HG02885 (cell line): Measurements from ENCODE around the gene DPM2.

Source experiments
- ATAC-seq: cut with Tn5 transposase; IDR thresholded peaks from one replicate; pipeline ENCODE4 v1.9.1; 2021; ENCODE audit warnings: mild to moderate bottlenecking; ENCODE audit not compliant: unreplicated experiment, poor library complexity

DPM2 gene

DNA sequence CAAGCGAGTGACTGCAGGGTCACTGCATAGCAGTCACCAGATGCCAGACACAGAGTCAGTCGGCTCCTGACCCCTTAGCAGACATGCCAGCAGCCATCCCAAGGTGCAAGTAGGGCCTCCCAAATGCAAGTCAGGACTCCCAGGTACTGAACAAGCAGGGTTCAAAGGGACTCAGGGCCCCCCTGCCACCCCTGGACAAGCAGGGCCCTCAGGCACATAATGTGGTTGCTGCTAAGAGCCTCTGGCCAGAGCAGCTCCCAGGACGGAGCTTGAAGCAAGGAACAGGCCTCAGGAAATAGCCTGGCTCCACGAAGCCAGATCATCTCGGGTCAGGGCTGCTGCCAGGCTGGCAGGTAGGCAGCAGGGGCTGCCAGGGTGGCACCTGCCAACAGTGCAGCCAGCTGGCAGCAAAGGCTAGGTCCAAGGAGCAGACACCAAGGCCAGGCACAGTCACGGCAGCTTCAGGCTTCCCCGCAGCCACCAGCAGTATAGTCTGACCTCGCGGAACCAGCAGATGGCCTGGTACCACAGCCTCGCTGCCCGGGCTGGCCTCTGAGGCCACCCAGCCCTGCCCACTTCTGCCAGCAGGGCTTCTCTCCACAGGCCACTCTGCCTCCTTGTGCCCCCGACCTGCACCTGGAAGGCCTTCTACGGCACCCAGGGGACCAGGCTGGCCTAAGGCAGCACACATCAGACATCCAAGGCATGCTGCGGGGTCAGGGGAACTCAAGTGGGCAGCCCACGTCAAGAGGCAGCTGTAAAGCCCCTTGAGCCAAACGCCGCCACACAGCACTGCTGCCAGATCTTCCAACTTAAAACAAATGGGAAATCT, 35.7 kb upstream of the DPM2 start:
- ATAC-seq, result no peak

DNA sequence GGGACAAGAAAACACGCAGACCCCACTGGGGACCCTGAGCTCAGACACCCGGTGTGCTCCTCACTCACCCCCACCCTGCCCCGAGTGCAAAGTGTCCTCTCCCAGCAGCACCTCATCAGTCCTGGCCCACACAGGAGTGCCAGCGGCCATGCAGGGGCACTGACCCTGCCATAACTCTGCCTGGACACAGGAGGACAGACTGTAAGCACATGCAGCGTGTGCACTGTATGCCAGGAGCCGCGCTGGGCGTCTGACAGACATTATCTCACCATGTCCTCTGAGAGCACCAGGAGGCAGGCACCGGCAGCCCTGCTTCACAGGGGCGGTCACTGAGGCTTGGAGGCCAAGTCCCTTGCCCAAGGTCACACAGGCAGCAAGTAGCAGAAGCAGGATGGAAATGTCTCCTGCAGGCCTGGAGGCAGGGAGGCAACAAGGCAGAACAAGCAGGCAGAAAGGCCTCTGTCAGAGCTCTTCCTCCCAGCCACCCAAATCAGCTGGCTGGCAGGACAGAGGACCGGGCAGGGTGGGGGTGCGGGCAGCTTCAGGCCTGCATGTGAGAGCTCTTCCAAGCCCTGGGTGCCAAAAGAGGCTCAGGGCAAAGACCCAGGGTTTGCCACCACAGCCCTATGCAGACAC, 34.7 kb upstream of the DPM2 start:
- no peak for ATAC-seq

DNA sequence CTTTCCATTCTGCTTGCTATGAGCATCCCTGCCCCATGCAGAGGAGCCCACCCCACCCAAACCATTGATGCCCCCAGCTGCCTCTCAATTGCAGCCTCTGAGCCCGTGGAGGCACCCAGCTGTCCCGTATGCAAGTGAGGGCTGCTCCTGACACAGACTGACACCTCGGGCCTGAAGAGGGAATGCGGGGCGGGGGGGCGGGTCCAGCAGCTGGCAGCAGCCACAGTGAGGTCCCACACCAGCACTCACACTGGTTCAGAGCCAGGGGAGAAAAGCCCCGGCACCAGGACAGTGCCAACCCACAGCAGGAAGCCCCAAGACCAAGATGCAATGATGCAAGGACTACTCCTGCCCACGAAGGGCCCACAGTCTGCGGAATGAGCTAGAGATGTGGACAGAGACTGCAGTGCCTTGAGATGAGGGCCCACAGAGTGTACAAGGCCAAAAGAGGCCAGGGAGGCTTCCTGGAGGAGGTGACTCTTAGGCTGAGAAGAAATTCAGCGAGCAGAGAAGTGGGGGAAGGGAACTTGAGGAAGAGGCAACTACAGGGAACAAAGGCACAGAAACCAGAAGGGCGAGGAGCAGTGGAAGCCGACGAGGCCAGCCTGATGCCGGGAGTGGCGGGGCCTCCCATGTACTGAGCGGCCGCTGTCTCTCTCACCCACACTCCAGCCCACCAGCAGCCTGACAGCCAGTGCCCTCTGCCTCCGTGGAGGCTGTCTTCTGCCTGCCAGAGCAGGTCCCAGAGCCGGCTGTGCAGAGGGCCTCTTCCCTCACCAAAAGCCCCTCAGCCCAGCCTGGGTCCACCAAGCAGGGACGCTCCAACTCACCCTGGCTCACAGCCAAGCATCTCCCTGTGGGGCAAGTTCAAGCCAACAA, 33.9 kb upstream of the DPM2 start:
- ATAC-seq, result no peak

DNA sequence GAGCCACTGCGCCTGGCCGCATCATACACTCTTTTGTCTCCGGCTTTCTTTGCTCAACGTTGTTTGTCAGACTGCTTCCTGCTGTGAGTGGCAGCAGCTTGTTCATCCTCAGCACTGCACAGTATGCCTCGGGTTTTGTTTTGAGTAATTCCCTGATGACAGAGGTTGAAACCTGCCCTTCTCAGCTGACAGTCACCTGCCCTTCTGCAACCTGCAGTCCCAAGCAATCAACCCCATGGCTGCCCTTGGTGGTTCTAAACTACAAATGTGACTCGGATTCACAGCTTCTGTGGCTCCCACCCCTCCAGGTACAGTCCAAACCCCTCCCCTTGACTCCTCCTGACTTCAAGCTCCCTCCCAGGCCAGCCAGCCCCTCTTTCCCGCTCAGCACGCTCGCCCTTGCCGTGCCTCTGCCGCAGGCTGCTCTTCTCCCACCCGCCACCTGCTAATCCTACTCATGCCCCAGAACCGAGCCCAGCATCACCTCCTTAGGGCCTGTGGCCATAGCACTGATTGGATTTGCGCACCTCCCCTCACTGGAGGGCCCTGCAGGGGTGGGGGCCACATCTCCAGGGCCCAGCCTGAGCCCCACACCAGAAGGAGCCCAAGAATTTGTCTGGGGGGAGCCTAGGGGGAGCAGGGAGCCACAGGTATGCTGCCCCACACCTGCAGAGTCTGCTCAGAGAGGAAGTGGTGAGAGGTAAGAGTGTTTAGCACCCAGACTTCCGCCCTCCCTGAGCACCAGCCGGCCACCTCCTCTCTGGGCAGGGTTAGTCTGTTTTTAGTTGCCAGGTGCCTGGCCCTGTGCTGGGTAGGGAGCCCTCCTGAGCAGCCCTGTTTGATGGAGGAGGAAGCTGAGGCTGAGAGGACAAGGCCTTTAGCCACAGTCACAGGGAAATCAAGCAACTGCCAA, 33.0 kb upstream of the DPM2 start:
- peak; percentile 83 for ATAC-seq

DNA sequence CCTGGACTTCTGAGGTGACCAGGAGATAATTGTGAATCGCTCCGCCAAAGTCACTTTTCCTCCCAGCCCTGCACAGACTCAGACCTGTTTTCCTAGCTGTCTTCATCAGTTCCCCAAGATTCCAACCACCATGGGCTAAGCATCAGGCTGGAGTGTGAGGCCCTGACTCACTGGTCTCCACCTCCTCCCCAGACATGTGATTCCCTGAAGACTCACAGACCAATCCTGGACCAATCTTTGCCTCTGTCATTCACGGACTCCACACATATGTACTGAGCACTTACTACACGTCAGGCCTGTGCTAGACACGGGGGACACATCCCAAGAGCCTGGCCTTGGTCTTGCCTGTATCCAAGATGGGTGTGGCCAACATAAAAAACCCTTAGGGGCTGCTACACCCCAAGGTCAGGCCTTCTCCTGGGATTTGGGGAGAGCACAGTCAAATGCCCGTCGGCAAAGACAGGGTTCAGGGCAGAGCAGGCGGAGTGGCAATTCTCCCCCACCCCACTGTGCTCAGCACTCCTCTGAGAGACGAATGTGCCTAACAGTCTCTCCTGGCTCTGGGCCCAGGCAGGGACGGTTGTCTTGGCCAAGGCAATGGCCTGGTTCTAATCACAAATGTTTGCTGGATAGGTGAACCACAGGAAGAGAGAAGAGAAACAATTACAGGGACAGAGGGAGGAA, 31.2 kb upstream of the DPM2 start:
- no peak for ATAC-seq

DNA sequence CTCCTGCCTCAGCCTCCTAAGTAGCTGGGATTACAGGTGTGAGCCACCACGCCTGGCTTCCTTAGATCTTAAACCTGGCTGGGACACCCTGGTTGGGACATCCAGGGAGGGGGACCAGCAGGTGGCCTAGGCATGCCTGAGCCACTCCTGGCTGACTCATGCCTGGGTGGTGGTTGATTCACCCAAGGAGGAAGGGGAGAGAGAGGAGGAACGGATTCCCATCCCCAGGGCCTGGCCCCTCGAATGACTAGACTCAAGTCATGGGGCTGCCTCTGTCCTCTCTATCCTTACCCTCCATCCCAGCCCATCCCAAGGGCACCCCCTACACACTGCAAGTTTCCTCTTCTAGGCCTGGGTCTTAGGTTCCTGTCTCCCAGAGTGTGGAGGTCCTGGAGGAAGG, 30.4 kb upstream of the DPM2 start:
- no peak for ATAC-seq

DNA sequence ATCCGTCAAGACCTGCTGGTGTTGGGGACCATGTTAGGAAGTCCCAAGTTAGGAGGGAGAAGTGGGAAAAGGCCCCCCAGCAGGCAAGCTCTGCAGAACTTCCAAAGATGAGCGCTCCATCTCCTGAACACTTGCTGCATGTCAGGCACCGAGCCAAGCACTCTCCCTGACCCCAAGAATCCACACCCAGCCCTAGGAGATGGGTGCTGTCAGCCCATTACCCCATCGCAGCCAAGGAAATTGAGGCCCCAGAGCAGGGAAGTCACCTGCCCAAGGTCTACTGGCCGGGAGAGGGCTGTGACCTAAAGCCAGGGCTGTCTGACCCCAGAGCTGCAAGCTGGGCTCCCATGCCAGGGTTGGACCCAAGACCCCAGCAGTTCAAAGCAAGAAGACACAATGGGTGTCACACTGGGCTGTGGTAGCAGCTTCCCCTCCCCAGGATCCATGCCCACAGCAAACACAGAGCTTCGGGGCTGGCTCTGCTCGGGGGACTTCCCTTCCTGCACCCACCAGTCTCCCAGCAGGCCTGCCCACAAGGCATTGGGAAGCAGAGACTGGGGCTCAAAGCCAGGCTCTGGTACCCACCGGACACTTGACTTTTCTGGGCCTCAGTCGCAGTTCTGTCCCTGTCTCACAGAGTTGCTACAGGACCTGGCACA, 29.6 kb upstream of the DPM2 start:
- ATAC-seq, result no peak

DNA sequence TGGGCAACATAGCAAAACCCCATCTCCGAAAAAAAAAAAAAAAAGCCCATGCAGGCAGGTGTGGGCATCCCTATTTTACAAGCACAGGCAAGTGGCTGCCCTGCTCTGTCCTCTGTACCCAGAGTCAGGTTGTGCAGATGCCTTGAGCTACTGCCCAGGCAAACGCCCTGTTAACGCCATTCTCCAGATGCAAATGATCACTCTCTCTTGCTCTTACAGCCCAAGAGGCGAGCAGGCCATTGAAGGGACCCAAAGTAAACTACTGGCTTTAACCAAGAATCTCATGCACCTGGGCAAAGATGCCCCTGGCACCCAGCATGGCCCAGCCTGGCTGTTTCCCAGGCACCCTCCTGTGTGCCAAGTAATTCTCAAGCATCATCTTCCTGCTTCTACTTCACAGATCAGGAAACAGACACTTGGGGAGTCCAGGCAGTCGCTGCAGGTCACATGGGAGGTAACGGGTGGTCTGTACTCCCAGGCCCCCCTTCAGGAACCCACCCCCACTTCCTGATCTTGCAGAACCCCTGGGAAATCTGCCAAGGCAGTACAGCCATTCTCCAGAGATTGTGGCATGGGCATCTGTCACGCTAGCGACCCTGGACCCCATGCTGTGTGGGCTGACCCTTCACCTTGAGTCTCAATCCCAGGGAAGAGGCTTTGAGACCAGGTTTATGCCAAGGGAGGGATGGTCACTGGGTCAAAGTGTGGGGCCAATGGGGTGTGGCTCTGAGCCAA, 28.9 kb upstream of the DPM2 start:
- no peak for ATAC-seq

DNA sequence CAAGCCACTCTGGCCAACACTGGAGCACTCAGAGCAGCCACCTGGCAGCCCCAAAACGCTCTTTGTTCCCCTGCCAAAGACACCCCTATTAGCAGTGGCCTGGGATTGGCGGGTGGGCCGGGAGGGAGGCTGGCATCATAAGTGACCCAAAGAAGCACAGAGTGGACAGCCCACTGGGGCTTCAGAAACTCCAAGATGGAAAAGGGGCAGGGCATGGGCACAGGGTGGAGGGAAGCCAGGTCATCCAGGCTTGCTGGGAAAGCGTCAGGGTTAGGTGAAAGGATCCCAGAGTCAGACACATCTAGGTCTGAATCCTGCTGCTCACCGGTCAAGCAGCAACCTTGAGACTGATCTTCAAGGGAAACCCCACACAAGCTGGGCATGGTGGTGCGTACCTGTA, 28.3 kb upstream of the DPM2 start:
- ATAC-seq, result no peak

DNA sequence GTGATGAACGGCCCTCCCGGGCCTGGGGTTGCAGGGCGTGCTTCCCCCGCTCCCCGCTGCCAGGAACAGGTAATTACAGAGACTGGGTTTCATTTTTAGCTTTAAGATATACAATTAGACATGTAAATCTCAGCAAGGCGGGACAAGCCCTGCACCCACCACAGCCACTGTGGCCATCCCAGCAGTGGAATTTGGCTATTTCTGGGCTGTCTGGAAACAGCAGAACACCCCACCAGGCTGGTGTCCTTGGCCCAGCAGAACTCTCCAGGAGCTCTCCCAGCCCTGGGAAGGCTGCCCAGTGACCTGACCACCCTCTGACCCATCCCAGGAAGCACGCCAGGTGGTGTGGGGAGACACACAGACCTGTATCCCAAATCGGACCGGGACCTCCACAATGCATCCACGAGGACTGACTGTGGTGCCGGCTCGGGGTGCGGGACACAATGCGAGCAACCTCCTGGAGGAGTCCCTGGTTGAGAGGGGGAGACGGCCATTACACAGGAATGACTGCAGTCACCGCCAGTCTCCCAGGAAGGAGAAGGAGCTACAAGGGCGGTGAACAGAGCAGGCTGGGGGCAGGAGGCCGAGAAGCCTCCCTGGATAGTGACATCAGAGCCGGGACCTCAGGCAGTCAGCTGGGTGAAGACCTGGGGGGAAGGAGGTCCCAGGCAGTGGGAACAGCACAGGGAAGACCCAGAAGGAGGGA, 25.9 kb upstream of the DPM2 start:
- ATAC-seq, result no peak

DNA sequence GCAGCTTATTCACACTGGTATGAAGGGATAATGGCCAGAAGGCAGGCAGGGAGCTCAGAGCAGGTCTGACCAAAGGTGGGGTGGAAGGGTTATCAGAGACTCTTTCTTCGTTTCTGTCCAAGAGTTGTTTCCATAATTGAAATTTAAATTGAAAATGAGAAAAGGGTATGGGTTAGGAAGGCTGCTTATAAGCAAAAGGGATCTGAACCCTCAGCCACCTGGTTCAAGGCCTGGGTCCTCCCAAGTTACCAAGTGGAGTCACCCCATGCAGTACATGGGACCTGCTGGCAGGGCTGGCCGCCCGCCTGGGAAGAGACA, 25.3 kb upstream of the DPM2 start:
- no peak for ATAC-seq

DNA sequence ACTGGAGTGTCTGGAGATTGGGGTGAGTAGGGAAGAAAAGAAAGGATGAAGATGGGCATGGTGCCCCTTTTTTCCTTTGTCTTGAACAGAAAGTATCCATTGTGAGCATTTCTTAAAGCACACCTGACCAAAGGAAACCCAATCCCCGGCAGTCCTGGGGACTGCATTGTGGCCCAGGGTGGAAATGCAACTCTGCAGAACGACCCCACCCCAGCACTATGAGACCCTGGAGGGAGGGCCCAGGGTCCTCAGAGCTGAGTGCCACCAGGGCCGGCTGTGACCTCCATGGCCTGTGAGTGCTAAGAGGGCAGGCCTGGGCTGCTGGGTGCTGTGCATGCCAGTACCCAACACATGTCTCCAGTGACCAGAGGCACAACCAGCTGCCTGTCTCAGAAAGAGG, 24.6 kb upstream of the DPM2 start:
- ATAC-seq, result no peak

DNA sequence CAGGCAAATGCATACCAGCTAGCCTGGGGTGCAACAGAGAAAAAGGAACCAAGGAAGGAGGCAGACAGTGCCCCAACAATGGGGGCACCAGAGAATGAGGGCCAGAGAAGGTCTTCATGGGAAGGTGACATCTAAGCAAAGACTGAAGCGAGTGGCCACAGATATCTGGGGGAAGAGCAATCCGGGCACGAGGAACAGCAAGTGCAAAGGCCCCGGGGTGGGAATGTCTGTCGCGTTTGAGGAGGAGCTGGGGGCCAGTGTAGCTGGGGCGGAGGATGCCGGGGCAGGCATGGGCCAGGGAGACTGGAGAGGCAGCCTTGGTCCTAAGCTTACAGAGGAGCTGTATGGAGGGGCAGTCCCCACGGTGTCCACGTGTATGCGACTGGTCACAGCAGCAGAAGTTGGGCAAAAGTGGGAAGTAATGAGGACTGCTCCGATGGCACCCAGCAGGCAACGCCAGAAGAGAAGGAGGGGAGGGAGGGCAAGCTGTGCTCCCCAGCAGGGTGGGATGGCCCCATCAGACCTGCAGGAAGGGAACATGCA, 24.0 kb upstream of the DPM2 start:
- ATAC-seq, result no peak

DNA sequence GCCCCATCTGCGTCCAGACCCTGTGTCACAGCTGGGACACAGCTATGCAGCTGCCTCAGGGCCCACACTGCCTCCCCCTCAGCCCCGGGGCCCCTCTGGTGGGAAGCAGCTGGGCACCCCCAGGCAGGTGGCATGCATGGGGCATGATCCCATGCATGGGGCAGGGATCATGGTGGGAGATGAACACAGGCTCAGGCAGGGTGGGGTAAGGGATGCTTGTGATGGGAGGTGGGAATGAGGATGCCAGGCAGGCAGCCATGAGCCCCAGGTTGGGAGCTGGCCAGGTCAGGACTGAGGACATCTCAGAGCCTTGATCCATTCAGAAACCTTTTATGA, 23.5 kb upstream of the DPM2 start:
- no peak for ATAC-seq

DNA sequence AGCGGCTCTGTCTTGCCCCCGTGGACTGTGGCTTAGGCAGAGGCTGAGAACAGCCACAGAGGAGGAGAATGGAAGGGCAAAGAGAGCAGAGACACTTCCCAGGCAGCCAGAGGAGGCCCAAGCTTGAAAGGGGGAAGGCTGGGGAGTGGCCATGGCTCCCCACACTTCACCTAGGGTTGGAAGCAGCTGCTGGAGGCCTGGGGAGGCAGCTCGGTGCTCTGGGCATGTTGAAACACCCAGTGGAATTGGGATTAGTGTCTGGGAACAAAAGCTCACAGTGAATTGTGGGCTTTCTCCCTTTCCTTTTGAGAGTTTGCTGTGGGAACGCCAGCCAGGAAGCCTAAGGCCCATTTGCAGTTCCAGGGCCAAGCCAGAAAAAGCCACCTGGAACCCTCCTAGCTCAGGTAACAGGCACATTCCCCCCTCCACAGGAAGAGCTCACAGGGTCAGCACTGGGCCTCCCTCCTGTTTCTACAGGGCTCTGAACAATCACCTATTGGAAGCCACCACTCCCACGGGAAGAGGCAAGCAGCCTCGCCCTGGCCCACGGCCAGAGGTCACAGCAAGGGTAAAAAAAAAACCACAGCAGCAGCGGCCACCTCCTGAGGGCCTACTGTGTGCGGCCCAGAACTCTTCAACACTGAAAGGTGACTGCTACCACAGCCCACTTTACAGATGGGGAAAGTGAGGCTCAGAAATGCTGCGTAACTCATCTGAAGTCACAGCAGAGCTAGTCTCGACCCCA, 22.9 kb upstream of the DPM2 start:
- no peak for ATAC-seq

DNA sequence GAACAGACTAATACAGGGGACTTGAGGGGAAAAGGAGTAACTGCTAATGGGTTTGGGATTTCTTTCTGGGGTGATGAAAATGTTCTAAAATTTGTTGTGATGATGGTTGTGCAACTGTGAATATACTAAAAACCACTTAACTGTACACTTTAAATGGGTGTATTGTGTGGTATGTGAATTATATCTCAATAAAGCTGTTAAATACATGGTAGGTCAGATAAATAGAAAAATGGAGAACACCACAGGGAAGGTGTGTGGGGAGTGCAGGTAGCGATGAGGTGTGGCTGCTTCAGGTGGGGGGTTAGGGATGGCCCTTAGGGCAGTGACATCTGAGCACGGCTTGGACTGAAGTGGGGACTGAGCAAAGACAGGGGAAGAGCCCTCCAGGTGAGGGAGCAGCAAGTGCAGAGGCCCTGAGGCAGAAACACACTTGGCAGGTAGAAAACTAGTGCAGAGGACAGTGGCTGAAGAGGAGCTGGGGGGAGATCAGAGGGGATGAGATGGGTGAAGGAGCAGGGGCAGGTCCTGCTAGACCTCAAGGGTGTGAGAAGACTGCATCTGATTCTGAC, 22.3 kb upstream of the DPM2 start:
- no peak for ATAC-seq

DNA sequence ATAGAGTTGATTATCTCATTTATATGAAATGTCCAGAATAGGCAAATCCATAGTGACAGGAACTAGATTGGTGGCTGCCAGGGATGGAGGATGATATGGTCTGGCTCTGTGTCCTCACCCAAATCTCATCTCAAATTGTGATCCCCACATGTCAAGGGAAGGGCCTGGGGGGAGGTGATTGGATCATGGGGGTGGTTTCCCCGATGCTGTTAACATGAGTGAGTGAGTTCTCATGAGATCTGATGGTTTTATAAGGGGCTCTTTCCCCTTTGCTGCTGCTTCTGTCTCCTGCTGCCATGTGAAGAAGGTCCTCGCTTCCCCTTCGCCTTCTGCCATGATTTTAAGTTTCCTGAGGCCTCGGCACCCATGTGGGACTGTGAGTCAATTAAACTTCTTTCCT, 21.7 kb upstream of the DPM2 start:
- no peak for ATAC-seq
